Ovary (tissue), 3 donors: ENCODE data around the gene CNTN5.

ENCODE experiments used
- CTCF ChIP-seq, 3 donors: fragments of 450-650 bp in 2 of 3; fragments of 200-600 bp in 1 of 3; IDR thresholded peaks; one replicate each; pipeline versions ENCODE4 v1.5.1 to v1.8.0; 2016 to 2022; ENCODE audit warnings: antibody characterized with exemption in 3 of 3, mild to moderate bottlenecking in 1 of 3
- POLR2A ChIP-seq: fragments of 450-650 bp; IDR thresholded peaks from one replicate; pipeline ENCODE4 v1.6.1; 2017; ENCODE audit warnings: antibody characterized with exemption, mild to moderate bottlenecking, moderate library complexity
- donor health status: DM: no; HTN: no; CAD: no.

DNA sequence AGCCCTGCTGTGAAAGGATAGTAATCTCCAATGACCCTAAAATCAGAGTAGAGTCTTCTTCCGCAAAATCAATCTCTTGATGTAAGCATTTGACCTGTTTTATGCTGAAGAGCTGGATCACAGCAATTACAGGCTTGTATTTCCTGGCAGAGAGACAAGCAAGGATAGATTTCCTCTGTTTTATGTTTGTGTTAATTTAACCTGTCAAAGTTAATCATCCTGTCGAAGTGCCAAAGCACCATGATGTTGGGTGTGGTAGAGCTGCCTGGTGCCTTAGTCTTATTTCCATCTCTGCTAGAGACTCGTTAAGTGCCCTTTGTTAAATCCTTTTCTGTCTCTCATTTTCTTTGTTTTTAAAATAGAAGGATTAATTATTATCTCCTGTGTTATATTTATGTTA, 248.1 kb downstream of the CNTN5 start:
- TF ChIP-seq CTCF (IDR thresholded peaks at IDR 0.05) (no peak), POLR2A (no peak)
